MG63 (cell line): ENCODE data around the gene BMP7. TPM values are rescaled to one million over a fixed set of nuclear protein-coding genes. Genes with fewer than 3 reads are reported as not detected.
"Not testable (repeated sequence)": the region's sequence is repeated elsewhere in the genome, so short reads cannot be mapped to it uniquely, and the experiment has no call there.

Source experiments
- DNase-seq: peaks from one replicate; pipeline ENCODE4 v3.0.0-alpha.2; 2020
- H3K27me3 ChIP-seq: fragments of 250-450 bp; sonication (Bioruptor Pico); 2 replicates; pipeline ENCODE4 v1.5.1; 2020; ENCODE audit warnings: mild to moderate bottlenecking, moderate library complexity
- H3K36me3 ChIP-seq: fragments of 250-450 bp; sonication (Bioruptor Pico); 2 replicates; pipeline ENCODE4 v1.5.1; 2020; ENCODE audit warnings: mild to moderate bottlenecking, moderate library complexity
- H3K4me3 ChIP-seq: fragments of 250-450 bp; sonication (Bioruptor Pico); 2 replicates; pipeline ENCODE4 v1.5.1; 2020; ENCODE audit warnings: mild to moderate bottlenecking, moderate library complexity
- H3K9me3 ChIP-seq: fragments of 250-450 bp; sonication (Bioruptor Pico); 2 replicates; pipeline ENCODE4 v1.5.1; 2020; ENCODE audit warnings: mild to moderate bottlenecking, moderate library complexity
- total RNA-seq: library from RNA; depleted of rRNA; stranded (reverse); fragments of >200 nt; shearing (Covaris generic); gene quantifications from 2 replicates; pipeline ENCODE4 v1.2.3, GENCODE V29; 2014; ENCODE audit warnings: low replicate concordance

The BMP7 gene
- total RNA-seq, 1 experiment from 2014 or later = 10.7 TPM

- Histone ChIP-seq H3K9me3 (peaks cover 21% of the 10 kb centered on the region), H3K36me3 (peaks cover 11% of the 10 kb centered on the region), H3K4me3 (no peak overlapping the region), H3K27me3 (no peaks in the 10 kb centered on the region)
- DNase-seq = no peak
Measured at GRCh38 chr20:57167292-57167655, 99.2 kb downstream of the BMP7 start.

- Histone ChIP-seq H3K27me3 (no peaks in the 10 kb centered on the region), H3K9me3 (peaks cover 21% of the 10 kb centered on the region), H3K4me3 (no peak overlapping the region), H3K36me3 (peaks cover 11% of the 10 kb centered on the region)
- no peak for DNase-seq
Measured at GRCh38 chr20:57166568-57167291, 99.7 kb downstream of the BMP7 start.

- no peak for DNase-seq
- H3K27me3 ChIP-seq = no peaks in the 10 kb centered on the region
Measured at GRCh38 chr20:57165427-57166004, 100.9 kb downstream of the BMP7 start.

GRCh38 chr20:57164872-57165271 is 101.6 kb downstream of the BMP7 start:
- H3K36me3 ChIP-seq = peaks cover 1% of the 10 kb centered on the region
- no peak for DNase-seq
- H3K9me3 ChIP-seq = peaks cover 17% of the 10 kb centered on the region
- no peak overlapping the region for H3K4me3 ChIP-seq
- no peaks in the 10 kb centered on the region for H3K27me3 ChIP-seq

More at GRCh38 chr20:57165427-57166004, 100.9 kb downstream of the BMP7 start:
- Histone ChIP-seq H3K9me3 (peaks cover 21% of the 10 kb centered on the region), H3K4me3 (no peak overlapping the region), H3K36me3 (peaks cover 8% of the 10 kb centered on the region)

GRCh38 chr20:57163041-57163440 is 103.4 kb downstream of the BMP7 start:
- H3K9me3 ChIP-seq = peaks cover 10% of the 10 kb centered on the region

GRCh38 chr20:57162362-57162652 is 104.1 kb downstream of the BMP7 start:
- H3K9me3 ChIP-seq = peaks cover 10% of the 10 kb centered on the region
- no peaks in the 10 kb centered on the region for H3K36me3 ChIP-seq
- no peaks in the 10 kb centered on the region for H3K27me3 ChIP-seq
- no peak for DNase-seq
- H3K4me3 ChIP-seq = no peak overlapping the region

More at GRCh38 chr20:57163041-57163440, 103.4 kb downstream of the BMP7 start:
- DNase-seq = no peak
- no peaks in the 10 kb centered on the region for H3K36me3 ChIP-seq
- H3K4me3 ChIP-seq = no peak overlapping the region
- H3K27me3 ChIP-seq = no peaks in the 10 kb centered on the region

- H3K4me3 ChIP-seq = no peak overlapping the region
- no peak for DNase-seq
- H3K9me3 ChIP-seq = peaks cover 10% of the 10 kb centered on the region
- no peaks in the 10 kb centered on the region for H3K36me3 ChIP-seq
- no peaks in the 10 kb centered on the region for H3K27me3 ChIP-seq
Measured at GRCh38 chr20:57161478-57162361, 104.7 kb downstream of the BMP7 start.

GRCh38 chr20:57160985-57161384 is 105.5 kb downstream of the BMP7 start:
- H3K36me3 ChIP-seq = no peaks in the 10 kb centered on the region
- H3K4me3 ChIP-seq = no peak overlapping the region
- no peaks in the 10 kb centered on the region for H3K27me3 ChIP-seq
- DNase-seq = no peak
- H3K9me3 ChIP-seq = peaks cover 10% of the 10 kb centered on the region

- H3K27me3 ChIP-seq = no peaks in the 10 kb centered on the region
- no peak overlapping the region for H3K4me3 ChIP-seq
- H3K9me3 ChIP-seq = peaks cover 10% of the 10 kb centered on the region
- DNase-seq = no peak
- H3K36me3 ChIP-seq = no peaks in the 10 kb centered on the region
Measured at GRCh38 chr20:57159945-57160610, 106.4 kb downstream of the BMP7 start.

- no peak overlapping the region for H3K4me3 ChIP-seq
- no peak for DNase-seq
- no peaks in the 10 kb centered on the region for H3K27me3 ChIP-seq
- H3K9me3 ChIP-seq = peaks cover 9% of the 10 kb centered on the region
- H3K36me3 ChIP-seq = no peaks in the 10 kb centered on the region
Measured at GRCh38 chr20:57159193-57159851, 107.1 kb downstream of the BMP7 start.

GRCh38 chr20:57158474-57158873 is 108.0 kb downstream of the BMP7 start:
- Histone ChIP-seq H3K9me3 (peaks cover under 1% of the 10 kb centered on the region; the same call in 1 of the 2 replicates), H3K36me3 (no peaks in the 10 kb centered on the region), H3K4me3 (no peak overlapping the region), H3K27me3 (no peaks in the 10 kb centered on the region)
- DNase-seq = no peak

GRCh38 chr20:57157787-57158186 is 108.7 kb downstream of the BMP7 start:
- not testable (repeated sequence) for H3K4me3 ChIP-seq, DNase-seq, H3K27me3 ChIP-seq, H3K9me3 ChIP-seq, H3K36me3 ChIP-seq

- H3K27me3 ChIP-seq = no peaks in the 10 kb centered on the region
- H3K36me3 ChIP-seq = no peaks in the 10 kb centered on the region
- H3K4me3 ChIP-seq = no peak overlapping the region
- H3K9me3 ChIP-seq = no peaks in the 10 kb centered on the region
- DNase-seq = no peak
Measured at GRCh38 chr20:57157106-57157691, 109.2 kb downstream of the BMP7 start.

GRCh38 chr20:57156011-57156729 is 110.3 kb downstream of the BMP7 start:
- no peak for DNase-seq
- no peaks in the 10 kb centered on the region for H3K36me3 ChIP-seq
- peaks cover 3% of the 10 kb centered on the region; the same call in 1 of the 2 replicates for H3K9me3 ChIP-seq
- no peak overlapping the region for H3K4me3 ChIP-seq
- H3K27me3 ChIP-seq = no peaks in the 10 kb centered on the region

GRCh38 chr20:57155415-57155814 is 111.0 kb downstream of the BMP7 start:
- DNase-seq = no peak
- H3K9me3 ChIP-seq = peaks cover 3% of the 10 kb centered on the region; the same call in 1 of the 2 replicates
- H3K4me3 ChIP-seq = no peak overlapping the region
- H3K36me3 ChIP-seq = no peaks in the 10 kb centered on the region
- no peaks in the 10 kb centered on the region for H3K27me3 ChIP-seq
